Measurements from ENCODE around the gene SPANXC.
"Not testable (repeated sequence)": the region's sequence is repeated elsewhere in the genome, so short reads cannot be mapped to it uniquely, and the experiment has no call there.

The SPANXC gene, protein sequence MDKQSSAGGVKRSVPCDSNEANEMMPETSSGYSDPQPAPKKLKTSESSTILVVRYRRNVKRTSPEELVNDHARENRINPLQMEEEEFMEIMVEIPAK

DNA sequence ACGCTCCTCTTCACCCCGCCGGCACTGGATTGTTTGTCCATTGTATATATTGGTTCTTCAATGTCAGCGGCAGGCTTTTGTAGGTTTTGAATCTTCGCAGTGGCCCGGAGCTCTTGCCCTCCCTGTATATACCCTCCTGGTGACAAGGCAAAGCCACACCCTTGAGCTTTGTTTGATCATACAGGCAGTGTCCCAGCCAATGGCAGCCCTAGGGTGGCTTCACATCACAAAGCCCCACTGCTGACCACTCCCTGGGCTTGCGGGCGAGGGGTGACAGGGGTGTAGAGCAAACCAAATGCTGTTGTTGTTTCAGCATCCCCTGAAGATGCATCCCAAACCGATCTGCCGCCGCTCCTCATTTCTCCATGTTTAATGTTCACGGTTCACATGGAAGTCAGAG lies at the start of gene SPANXC:
Gene SPANXC, minus strand, starts transcription at position 101 of the 400 bp plus-strand sequence. Its CDS starts 60 bp downstream, at position 41.
- H3K27ac ChIP-seq (ENCODE audit: low read length); H3K9me3 ChIP-seq (ENCODE audit: control insufficient read depth in 2 of 2, low read length in 2 of 2); H3K27me3 ChIP-seq (ENCODE audit: control insufficient read depth in 1 of 2, insufficient read depth in 2 of 2, low read length in 2 of 2); H3K9ac ChIP-seq (ENCODE audit: low read length in 2 of 2); H3K4me1 ChIP-seq (ENCODE audit: control insufficient read depth, insufficient read depth, low read length); H3K36me3 ChIP-seq (ENCODE audit: control insufficient read depth in 2 of 2, insufficient read depth in 2 of 2, low read length in 2 of 2); H3K4me3 ChIP-seq (ENCODE audit: low read length in 2 of 2): not testable (repeated sequence)

DNA sequence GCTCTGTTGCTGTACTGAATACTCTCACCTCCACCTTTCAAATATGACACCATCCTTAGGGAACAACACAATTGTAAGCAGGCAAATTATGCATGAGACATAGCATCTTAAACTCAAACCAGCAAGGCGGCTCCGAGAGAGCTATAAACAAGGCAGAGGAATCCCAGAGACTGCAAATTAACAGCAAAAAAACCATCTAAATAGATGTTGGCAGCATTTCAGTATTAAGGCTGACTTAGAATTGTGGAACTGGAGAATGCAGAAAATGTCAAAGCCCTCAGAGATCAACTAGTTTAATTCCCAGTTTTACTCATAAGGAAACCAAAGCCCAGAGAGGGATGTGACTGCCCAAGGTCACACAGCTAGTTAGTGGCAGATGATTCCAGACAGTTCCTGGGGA lies 37.2 kb upstream of the SPANXC start:
- Histone ChIP-seq H3K4me1 (ENCODE audit: control insufficient read depth, insufficient read depth, low read length) (no peaks in the 10 kb centered on the region), H3K27me3 (ENCODE audit: control insufficient read depth in 1 of 2, insufficient read depth in 2 of 2, low read length in 2 of 2) (peaks cover 0 to 2% of the 10 kb centered on the region in 2 donors), H3K4me3 (ENCODE audit: low read length in 2 of 2) (no peak overlapping the region), H3K36me3 (ENCODE audit: control insufficient read depth in 2 of 2, insufficient read depth in 2 of 2, low read length in 2 of 2) (no peaks in the 10 kb centered on the region), H3K9ac (ENCODE audit: low read length in 2 of 2) (no peak overlapping the region), H3K27ac (ENCODE audit: low read length) (no peak overlapping the region), H3K9me3 (ENCODE audit: control insufficient read depth in 2 of 2, low read length in 2 of 2) (no peaks in the 10 kb centered on the region)

DNA sequence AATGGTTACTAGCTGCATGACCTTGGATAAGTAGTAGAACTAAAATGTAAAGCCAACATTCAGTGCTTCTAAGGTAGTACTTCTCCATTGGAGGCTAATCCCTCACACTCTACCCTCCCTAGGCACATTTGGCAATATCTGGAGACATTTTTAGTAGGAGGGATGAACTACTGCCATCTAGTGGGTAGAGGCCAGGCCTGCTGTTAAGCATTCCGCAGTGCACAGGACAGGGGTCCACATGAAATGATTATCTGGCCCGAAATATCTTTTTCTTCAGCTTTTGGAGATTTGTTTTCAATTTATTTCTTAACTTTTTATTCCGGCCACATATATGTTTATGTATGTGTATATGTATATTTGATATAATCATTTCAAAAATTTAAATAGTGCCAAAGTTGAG lies 36.0 kb upstream of the SPANXC start:
- Histone ChIP-seq H3K27ac (ENCODE audit: low read length) (no peak overlapping the region), H3K4me3 (ENCODE audit: low read length in 2 of 2) (no peak overlapping the region), H3K4me1 (ENCODE audit: control insufficient read depth, insufficient read depth, low read length) (no peaks in the 10 kb centered on the region), H3K9me3 (ENCODE audit: control insufficient read depth in 2 of 2, low read length in 2 of 2) (no peaks in the 10 kb centered on the region), H3K36me3 (ENCODE audit: control insufficient read depth in 2 of 2, insufficient read depth in 2 of 2, low read length in 2 of 2) (no peaks in the 10 kb centered on the region), H3K27me3 (ENCODE audit: control insufficient read depth in 1 of 2, insufficient read depth in 2 of 2, low read length in 2 of 2) (peaks cover 0 to 2% of the 10 kb centered on the region in 2 donors), H3K9ac (ENCODE audit: low read length in 2 of 2) (no peak overlapping the region)

DNA sequence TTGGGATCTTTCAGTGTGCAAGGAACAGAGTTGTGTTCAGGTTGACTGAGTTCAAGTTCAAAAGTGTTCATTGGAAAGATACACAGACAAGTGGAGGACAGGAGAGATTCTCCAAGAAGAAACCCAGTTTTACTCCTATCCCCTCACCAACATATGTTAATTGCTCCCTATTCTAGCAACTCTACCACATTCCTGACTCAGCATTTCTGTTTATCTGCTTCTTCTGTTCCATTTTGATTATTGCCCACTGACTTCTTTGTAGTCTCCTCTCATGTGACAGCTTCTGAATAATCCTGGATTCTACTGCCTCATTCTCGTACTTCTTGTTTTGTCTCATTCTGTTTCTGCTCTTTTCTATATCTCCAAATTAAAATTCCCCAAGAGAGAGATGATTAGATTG lies 15.8 kb upstream of the SPANXC start:
- no peak overlapping the region for H3K4me3 ChIP-seq (ENCODE audit: low read length in 2 of 2)
- H3K27ac ChIP-seq (ENCODE audit: low read length), result no peak overlapping the region
- no peak overlapping the region for H3K9ac ChIP-seq (ENCODE audit: low read length in 2 of 2)
- no peaks in the 10 kb centered on the region for H3K36me3 ChIP-seq (ENCODE audit: control insufficient read depth in 2 of 2, insufficient read depth in 2 of 2, low read length in 2 of 2)
- no peaks in the 10 kb centered on the region for H3K4me1 ChIP-seq (ENCODE audit: control insufficient read depth, insufficient read depth, low read length)
- peaks cover 0 to 2% of the 10 kb centered on the region in 2 donors for H3K9me3 ChIP-seq (ENCODE audit: control insufficient read depth in 2 of 2, low read length in 2 of 2)
- no peaks in the 10 kb centered on the region for H3K27me3 ChIP-seq (ENCODE audit: control insufficient read depth in 1 of 2, insufficient read depth in 2 of 2, low read length in 2 of 2)

DNA sequence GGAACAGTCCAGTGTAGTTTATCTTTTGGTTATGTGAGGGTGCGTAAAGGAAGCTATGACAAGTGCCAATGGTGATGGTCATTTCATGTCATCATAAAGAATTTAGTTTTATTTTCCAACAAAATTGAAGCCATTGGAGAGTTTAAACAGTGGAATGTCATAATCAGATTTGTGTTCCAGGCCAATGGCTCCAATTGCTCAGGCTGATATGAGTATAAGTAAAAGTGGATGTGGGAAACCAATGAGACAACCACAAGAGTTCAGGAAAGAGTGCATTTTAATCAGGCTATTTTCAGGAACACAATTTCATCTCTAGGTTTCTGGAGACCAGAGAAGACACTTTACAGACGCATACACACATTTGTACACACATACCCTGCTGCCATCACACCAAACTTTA lies 20.7 kb downstream of the SPANXC start:
- no peaks in the 10 kb centered on the region for H3K4me1 ChIP-seq (ENCODE audit: control insufficient read depth, insufficient read depth, low read length)
- no peaks in the 10 kb centered on the region for H3K36me3 ChIP-seq (ENCODE audit: control insufficient read depth in 2 of 2, insufficient read depth in 2 of 2, low read length in 2 of 2)
- H3K9ac ChIP-seq (ENCODE audit: low read length in 2 of 2), result no peak overlapping the region
- H3K9me3 ChIP-seq (ENCODE audit: control insufficient read depth in 2 of 2, low read length in 2 of 2), result no peaks in the 10 kb centered on the region
- no peak overlapping the region for H3K27ac ChIP-seq (ENCODE audit: low read length)
- H3K4me3 ChIP-seq (ENCODE audit: low read length in 2 of 2), result no peak overlapping the region
- H3K27me3 ChIP-seq (ENCODE audit: control insufficient read depth in 1 of 2, insufficient read depth in 2 of 2, low read length in 2 of 2), result no peaks in the 10 kb centered on the region

DNA sequence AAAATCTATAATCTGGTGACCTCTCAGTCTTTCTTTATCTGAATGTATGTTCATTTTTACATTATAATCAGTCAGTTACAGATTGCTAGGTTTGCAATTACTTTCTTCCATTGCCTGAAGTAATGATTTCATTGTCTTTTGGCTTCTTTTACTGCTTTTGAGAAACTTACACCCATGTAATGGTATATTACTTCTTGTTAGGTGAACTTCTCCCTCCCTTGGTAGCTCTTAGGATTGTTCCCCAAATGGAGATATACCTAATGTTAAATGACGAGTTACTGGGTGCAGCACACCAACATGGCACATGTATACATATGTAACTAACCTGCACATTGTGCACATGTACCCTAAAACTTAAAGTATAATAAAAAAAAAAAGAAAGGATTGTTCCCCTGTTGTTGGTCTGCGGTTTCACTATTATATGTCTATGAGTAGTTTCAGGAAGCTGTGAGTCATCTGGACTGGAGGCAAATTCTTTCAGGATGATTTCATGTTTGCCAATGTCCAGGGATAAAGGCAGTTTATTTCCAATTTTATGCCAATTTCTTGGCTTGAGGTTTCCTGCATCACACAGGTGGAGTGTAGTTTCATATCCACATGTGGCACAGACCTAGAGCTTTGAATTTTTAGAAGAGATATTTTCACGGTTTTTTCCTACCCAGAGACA lies 21.8 kb downstream of the SPANXC start:
- Histone ChIP-seq H3K4me3 (ENCODE audit: low read length in 2 of 2) (no peak overlapping the region), H3K27me3 (ENCODE audit: control insufficient read depth in 1 of 2, insufficient read depth in 2 of 2, low read length in 2 of 2) (no peaks in the 10 kb centered on the region), H3K4me1 (ENCODE audit: control insufficient read depth, insufficient read depth, low read length) (no peaks in the 10 kb centered on the region), H3K27ac (ENCODE audit: low read length) (no peak overlapping the region), H3K9me3 (ENCODE audit: control insufficient read depth in 2 of 2, low read length in 2 of 2) (no peaks in the 10 kb centered on the region), H3K36me3 (ENCODE audit: control insufficient read depth in 2 of 2, insufficient read depth in 2 of 2, low read length in 2 of 2) (no peaks in the 10 kb centered on the region), H3K9ac (ENCODE audit: low read length in 2 of 2) (no peak overlapping the region)

DNA sequence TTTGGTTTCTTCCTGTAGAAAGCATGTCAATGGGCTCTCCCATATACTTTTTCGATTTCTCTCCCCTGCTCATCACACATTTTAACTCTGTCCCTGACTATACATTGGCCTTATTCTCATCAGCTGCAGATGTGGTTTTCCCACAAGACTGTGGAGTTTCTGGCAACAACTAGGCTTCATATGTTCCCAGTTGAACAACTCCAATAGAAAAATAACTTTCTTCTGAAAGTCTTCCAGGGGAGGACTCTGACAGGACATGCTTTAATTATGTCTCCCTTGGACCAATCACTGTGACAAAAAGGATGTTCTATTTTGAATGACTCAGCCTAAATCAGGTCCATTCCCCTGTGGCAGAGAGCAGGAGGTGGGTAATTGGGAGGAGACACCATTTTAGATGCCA lies 28.1 kb downstream of the SPANXC start:
- Histone ChIP-seq H3K9me3 (ENCODE audit: control insufficient read depth in 2 of 2, low read length in 2 of 2) (no peaks in the 10 kb centered on the region), H3K27me3 (ENCODE audit: control insufficient read depth in 1 of 2, insufficient read depth in 2 of 2, low read length in 2 of 2) (no peaks in the 10 kb centered on the region), H3K9ac (ENCODE audit: low read length in 2 of 2) (no peak overlapping the region), H3K27ac (ENCODE audit: low read length) (no peak overlapping the region), H3K36me3 (ENCODE audit: control insufficient read depth in 2 of 2, insufficient read depth in 2 of 2, low read length in 2 of 2) (no peaks in the 10 kb centered on the region), H3K4me1 (ENCODE audit: control insufficient read depth, insufficient read depth, low read length) (no peaks in the 10 kb centered on the region), H3K4me3 (ENCODE audit: low read length in 2 of 2) (no peak overlapping the region)

DNA sequence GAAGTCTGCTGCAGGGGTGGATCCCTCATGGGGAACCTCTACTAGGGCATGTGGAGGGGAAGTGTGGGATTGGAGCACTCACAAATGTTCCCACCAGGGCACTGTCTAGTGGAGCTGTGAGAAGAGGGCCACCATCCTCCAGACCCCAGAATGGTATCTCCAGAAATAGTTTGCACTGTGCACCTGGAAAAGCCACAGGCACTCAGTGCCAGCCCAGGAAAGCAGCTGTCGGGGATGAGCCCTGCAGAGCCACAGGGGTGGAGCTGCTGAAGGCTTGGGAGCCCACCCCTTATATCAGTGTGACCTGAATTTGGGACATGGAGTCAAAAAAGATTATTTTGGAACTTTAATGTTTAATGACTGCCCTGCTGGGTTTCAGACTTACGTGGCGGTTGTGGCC lies 40.4 kb downstream of the SPANXC start:
- Histone ChIP-seq H3K9ac (ENCODE audit: low read length in 2 of 2) (no peak overlapping the region), H3K4me3 (ENCODE audit: low read length in 2 of 2) (no peak overlapping the region), H3K36me3 (ENCODE audit: control insufficient read depth in 2 of 2, insufficient read depth in 2 of 2, low read length in 2 of 2) (no peaks in the 10 kb centered on the region), H3K9me3 (ENCODE audit: control insufficient read depth in 2 of 2, low read length in 2 of 2) (no peaks in the 10 kb centered on the region), H3K27ac (ENCODE audit: low read length) (no peak overlapping the region), H3K4me1 (ENCODE audit: control insufficient read depth, insufficient read depth, low read length) (no peaks in the 10 kb centered on the region), H3K27me3 (ENCODE audit: control insufficient read depth in 1 of 2, insufficient read depth in 2 of 2, low read length in 2 of 2) (no peaks in the 10 kb centered on the region)

Measured in stomach smooth muscle (tissue), 2 donors.